Measurements from ENCODE around the gene PRDM15.

PRDM15 gene

GRCh38 chr21:41779659-41780058, 99.5 kb downstream of the PRDM15 start:
- no peak for DNase-seq (ENCODE audit: low read depth in 2 of 2)

- no peak for DNase-seq (ENCODE audit: low read depth in 2 of 2)
Observed at GRCh38 chr21:41778930-41779600, 100.1 kb downstream of the PRDM15 start.

DNA sequence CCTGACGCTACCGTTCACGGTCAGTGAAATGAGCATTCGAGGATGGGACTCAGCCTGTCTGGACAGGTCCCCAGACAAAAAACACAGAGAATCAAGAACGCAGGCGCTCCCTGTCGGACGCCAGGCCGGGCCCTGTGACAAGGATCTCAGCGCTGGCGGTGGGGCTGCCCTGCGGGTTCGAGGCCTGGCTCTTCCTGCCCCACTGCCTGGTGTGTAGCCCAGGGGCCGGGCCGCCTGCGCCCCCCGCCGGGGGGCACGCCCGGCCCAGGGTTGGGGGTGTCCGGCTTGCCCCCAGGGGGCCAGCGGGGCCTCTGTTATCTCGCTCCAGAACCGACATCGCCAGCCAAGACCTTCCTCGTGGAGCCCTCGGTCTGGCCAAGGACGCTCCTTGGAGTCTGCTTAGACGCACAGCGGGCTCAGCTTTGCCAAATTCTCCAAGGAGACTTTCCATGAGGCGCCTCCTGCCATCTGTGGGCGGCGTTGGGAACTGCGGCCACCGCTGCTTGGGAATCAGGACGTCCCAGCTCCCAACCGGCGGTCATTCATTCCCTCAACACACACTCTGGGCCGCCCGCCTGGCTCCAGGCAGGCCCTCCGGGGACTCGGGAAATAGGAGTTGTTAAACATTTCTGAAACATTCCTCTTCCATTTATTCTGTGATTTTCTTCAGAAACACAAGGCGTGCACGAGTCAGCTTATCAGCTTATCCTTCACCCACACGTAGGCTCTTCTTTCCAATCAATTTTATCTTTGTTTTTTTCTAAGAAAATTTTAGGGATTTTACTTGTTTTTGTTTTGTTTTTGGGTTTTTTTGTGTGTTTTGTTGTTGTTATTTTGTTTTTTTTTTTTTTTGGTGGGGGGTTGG, 101.0 kb downstream of the PRDM15 start:
- no peak for DNase-seq (ENCODE audit: low read depth in 2 of 2)

DNA sequence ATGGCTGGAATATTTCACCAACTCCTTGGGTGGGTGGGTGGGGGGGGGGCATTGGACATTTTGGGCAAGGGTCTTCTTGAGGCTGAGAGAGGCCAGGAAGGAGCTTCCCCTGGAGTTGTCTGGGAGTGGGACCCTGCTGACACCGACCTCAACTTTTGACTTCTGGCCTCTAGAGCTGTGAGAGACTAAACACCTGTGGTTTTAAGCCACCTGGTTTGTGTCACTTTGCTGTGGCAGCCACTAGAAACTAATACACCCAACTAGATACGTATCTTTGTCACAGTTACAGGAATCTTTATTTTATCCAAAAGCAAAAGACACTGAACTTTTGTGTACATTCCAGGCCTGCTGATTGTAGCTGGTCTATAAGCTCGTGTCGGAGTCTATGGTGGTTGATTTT, 102.4 kb downstream of the PRDM15 start:
- no peak for DNase-seq (ENCODE audit: low read depth in 2 of 2)

- no peak for DNase-seq (ENCODE audit: low read depth in 2 of 2)
Observed at GRCh38 chr21:41775149-41775472, 104.0 kb downstream of the PRDM15 start.

GRCh38 chr21:41774467-41775148, 104.5 kb downstream of the PRDM15 start:
- no peak for DNase-seq (ENCODE audit: low read depth in 2 of 2)

DNA sequence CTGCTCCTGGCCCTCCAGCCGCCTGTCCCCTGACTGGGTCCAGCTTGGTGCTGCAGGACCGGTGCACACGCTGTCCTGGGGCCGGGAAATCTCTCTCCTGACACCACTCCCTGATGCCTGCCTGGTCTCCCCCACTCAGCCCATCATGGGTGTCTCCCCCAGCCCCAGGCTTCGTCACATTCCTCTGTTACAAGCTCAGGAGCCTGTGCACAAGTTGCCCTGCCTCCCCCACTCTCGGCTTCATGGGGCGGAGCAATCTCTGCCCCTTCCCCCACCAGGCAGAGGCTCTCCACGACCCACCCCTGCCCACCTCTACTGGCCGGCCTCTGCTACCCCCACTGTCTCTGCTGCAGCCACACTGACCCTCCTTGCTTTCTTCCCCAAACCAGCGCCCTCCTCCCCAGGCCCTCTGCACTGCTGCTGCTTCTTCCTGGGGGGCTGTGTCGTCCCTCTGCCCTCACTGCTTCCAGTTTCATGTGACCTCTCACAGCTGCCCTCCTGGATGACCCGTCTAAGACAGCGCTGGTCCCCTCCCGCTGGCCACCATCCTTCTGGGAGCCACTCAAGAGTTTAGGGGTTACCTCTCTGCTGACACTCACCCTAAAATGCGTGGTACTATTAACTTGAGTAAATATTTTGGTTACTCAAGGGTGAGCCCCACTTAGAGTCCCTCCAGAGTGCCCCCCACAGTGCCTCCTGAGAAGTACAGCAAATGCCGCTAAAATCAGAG, 106.6 kb downstream of the PRDM15 start:
- no peak for DNase-seq (ENCODE audit: low read depth in 2 of 2)

DNA sequence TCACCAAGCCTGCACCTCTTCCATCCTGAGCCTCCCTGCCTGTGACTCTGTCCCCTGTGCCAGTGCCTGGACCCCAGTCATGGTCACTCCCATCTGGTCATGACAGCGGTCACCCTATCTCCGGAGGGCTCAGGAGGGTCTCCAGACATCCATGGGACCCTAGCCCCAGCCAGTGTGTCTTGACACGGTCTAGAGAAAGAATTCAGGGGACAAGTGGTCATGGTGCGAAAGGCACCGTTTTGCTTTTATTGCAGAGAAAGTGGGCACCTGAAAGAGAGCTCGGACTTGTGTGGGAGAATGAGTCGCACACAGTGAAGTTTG, 107.6 kb downstream of the PRDM15 start:
- no peak for DNase-seq (ENCODE audit: low read depth in 2 of 2)

DNA sequence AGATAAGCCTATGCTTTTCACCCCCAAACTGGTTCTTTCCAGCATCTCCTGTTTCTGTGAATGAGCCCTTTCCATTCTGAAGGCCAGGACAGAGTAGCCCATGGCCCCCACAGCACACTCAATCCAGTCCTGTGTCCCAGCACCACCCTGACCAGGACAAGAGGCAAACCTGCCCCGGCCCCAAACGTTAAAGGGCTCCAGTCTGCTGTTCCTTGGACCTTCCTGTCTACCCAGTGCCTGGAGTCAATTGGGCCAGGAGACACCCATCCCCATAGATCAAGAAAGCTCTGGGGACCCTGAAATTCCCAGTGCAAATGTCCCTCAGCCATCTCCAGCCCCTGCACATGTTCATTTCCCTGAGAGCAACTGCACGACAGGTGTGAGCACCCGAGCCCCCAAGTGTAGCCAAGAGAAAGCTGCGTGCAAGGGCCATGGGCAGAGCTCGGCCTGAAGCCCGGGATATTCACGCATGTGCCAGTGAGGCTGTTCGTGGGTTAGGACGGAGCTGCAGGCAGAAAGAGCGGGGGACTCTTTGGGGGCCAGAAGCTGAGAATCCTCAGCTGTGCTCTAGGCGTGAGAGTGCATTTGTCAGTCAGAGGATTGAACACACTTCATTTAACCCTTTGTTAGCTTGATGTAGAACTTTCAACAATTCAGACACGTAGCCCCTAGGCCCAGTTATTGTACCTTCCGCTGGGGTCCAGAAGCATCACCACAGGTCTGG, 108.1 kb downstream of the PRDM15 start:
- no peak for DNase-seq (ENCODE audit: low read depth in 2 of 2)

DNA sequence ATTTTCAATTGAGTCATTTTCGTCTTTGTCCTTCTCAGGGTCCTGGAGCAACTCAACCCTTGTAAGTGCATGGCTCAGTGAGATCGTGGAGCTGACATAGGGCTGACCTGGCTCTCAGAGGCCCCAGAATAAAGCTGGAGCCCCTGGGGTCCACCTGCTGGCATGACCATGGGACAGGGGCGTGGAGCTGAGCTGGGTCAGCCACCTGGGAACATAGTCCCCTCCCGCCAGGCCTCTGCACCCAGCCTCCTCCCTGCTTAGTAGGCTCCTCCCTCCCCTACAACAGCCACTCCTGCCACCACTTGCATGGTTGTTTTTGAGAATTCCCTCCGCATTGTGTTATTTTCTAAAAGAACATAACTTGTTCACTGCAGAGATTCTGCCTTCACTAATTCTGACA, 109.2 kb downstream of the PRDM15 start:
- no peak for DNase-seq (ENCODE audit: low read depth in 2 of 2)

- no peak for DNase-seq (ENCODE audit: low read depth in 2 of 2)
Observed at GRCh38 chr21:41769521-41769920, 109.6 kb downstream of the PRDM15 start.

DNA sequence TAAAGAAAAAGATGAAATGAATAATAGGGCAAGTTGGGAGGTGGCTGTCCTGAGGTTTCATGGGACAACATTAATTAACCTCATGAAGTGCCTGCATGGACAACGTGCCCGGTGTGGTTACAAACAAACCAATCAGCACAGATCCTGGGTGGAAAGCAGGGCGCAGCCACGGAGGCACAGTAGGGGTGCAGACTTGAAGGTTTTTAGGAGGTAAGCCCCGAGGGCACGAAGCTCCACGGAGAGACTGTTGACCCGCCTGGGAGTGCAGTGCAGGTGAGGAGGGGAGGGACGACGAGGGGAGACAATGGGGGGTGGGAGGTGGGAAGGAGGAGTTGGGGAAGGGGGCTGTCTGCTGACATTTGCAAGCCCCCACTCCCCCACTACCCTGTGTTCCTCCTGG, 110.0 kb downstream of the PRDM15 start:
- DNase-seq (ENCODE audit: low read depth in 2 of 2): no peak

DNA sequence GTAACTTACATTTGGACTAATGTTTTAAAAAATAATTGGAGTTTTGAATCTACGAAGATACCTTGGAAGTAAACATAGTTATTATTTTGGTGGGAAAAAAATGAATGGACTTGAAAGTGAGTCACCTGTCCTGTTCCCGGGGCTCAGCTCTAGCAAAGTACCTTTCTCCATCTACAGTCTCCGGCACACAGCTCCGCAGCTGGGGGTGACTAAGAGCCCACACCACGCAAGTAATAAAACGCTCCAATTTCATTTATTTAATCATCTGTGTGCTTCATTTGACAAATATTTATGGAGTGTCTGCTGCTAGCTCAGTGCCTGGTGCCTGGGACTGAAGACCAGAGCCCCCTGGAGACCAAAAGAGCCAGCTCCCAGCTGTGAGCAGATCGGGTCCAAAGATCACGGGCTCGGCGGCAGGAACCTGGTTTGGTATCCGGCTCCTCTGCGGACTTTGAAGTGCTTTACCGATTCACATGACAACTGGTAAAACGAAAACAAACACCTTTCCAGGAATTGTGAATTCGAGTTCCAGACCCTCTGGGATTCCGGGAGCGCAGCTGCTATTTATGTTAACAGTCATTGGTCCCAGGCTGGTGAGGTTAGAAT, 110.6 kb downstream of the PRDM15 start:
- no peak for DNase-seq (ENCODE audit: low read depth in 2 of 2)

GRCh38 chr21:41767606-41768436, 111.3 kb downstream of the PRDM15 start:
- no peak for DNase-seq (ENCODE audit: low read depth in 2 of 2)

GRCh38 chr21:41766883-41767605, 112.1 kb downstream of the PRDM15 start, which contains the start of gene RIPK4:
TSS of gene RIPK4 (minus strand) at chr21:41767052. CDS start at chr21:41767041, 11 bp downstream.
- peak in 1 of 2 donors; percentile 12 for DNase-seq (ENCODE audit: low read depth in 2 of 2)

GRCh38 chr21:41765973-41766882, 112.9 kb downstream of the PRDM15 start:
- DNase-seq (ENCODE audit: low read depth in 2 of 2): no peak

DNA sequence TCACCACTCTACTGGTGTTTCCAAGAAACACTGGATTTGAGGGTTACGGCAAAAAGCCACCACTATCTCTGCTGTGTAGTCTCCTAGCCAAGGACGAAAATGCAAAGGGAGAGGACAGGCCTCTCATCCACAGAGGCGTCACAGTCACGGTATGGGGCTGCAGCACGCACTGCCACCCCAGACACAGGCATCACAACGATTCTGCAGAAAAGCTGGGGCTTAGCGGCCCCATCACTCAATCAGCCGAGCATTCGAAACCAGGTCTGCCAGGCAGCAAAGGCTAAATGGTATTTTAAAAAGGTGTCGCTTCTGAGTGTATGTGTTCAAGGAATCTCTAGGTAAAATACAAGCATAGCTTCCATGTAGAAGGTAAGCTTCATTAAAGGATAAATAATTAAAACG, 113.7 kb downstream of the PRDM15 start:
- DNase-seq (ENCODE audit: low read depth in 2 of 2): no peak
